ENCODE data around the gene MACF1.

The MACF1 gene

GRCh38 chr1:39376656-39377055 is 172.2 kb downstream of the MACF1 start:
- H3K9ac ChIP-seq (ENCODE audit: low read length): no peak overlapping the region
- H4K20me1 ChIP-seq (ENCODE audit: insufficient read depth, low read length): no peaks in the 10 kb centered on the region

DNA sequence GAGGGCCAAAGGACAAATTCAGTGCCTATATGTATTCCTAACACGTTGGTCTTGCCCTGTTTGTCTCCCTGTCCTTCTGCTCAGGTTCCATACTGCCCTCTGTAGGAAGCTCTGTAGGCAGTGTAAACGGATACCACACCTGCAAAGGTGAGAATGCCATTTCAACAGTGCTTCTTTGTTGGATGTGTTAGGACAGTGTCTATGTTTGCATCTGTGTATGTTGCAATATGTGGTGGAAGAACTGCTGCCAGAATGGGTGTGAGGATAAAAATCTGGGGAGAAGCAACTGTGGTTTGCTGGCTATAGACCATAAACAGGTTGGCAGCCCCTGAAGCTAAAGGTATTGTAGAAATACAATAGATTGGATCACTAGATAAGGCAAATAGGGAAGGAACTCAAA is 173.9 kb downstream of the MACF1 start:
- H2AFZ ChIP-seq (ENCODE audit: low read length): no peak overlapping the region
- H3K9me2 ChIP-seq (replicated peaks; ENCODE audit: insufficient read depth, low read length): no peaks in the 10 kb centered on the region
- DNase-seq: peak; percentile 20
- no peaks in the 10 kb centered on the region for H3F3A ChIP-seq (ENCODE audit: insufficient read depth, low read length)
- no peaks in the 10 kb centered on the region for H3K9me3 ChIP-seq (replicated peaks; ENCODE audit: insufficient read depth, low read length)
- H3K9ac ChIP-seq (ENCODE audit: low read length): no peak overlapping the region
- TF ChIP-seq, protein P1, sequence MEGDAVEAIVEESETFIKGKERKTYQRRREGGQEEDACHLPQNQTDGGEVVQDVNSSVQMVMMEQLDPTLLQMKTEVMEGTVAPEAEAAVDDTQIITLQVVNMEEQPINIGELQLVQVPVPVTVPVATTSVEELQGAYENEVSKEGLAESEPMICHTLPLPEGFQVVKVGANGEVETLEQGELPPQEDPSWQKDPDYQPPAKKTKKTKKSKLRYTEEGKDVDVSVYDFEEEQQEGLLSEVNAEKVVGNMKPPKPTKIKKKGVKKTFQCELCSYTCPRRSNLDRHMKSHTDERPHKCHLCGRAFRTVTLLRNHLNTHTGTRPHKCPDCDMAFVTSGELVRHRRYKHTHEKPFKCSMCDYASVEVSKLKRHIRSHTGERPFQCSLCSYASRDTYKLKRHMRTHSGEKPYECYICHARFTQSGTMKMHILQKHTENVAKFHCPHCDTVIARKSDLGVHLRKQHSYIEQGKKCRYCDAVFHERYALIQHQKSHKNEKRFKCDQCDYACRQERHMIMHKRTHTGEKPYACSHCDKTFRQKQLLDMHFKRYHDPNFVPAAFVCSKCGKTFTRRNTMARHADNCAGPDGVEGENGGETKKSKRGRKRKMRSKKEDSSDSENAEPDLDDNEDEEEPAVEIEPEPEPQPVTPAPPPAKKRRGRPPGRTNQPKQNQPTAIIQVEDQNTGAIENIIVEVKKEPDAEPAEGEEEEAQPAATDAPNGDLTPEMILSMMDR (IDR thresholded peaks at IDR 0.05; ENCODE audit: low read length): peak; percentile 58
- TF ChIP-seq EZH2 (optimal IDR thresholded peaks at IDR 0.05; ENCODE audit: low read depth, low read length) (no peak), EZH2phosphoT487 (IDR thresholded peaks at IDR 0.05; ENCODE audit: low read length) (no peak)
- H3K4me3 ChIP-seq (ENCODE audit: low read length): no peak overlapping the region
- H3K4me2 ChIP-seq (ENCODE audit: low read depth, low read length): no peak overlapping the region
- H4K20me1 ChIP-seq (ENCODE audit: insufficient read depth, low read length): no peaks in the 10 kb centered on the region
- peaks cover 23% of the 10 kb centered on the region for H3K36me3 ChIP-seq (replicated peaks; ENCODE audit: insufficient read depth, low read length)
- H3K4me1 ChIP-seq (ENCODE audit: low read length): no peaks in the 10 kb centered on the region
- peaks cover 4% of the 10 kb centered on the region; the same call in 1 of the 2 replicates for H3K79me2 ChIP-seq (ENCODE audit: low read length)
- H3K27ac ChIP-seq (ENCODE audit: low read length): no peak overlapping the region
- H3K27me3 ChIP-seq (replicated peaks; ENCODE audit: insufficient read depth, low read length): no peaks in the 10 kb centered on the region

More at GRCh38 chr1:39376656-39377055, 172.2 kb downstream of the MACF1 start:
- Histone ChIP-seq H3F3A (ENCODE audit: insufficient read depth, low read length) (no peaks in the 10 kb centered on the region), H3K27ac (ENCODE audit: low read length) (no peak overlapping the region), H3K9me2 (replicated peaks; ENCODE audit: insufficient read depth, low read length) (no peaks in the 10 kb centered on the region), H3K36me3 (replicated peaks; ENCODE audit: insufficient read depth, low read length) (peaks cover 17% of the 10 kb centered on the region), H3K4me1 (ENCODE audit: low read length) (no peaks in the 10 kb centered on the region), H3K9me3 (replicated peaks; ENCODE audit: insufficient read depth, low read length) (no peaks in the 10 kb centered on the region), H3K27me3 (replicated peaks; ENCODE audit: insufficient read depth, low read length) (no peaks in the 10 kb centered on the region), H3K4me2 (ENCODE audit: low read depth, low read length) (no peak overlapping the region), H3K79me2 (ENCODE audit: low read length) (peaks cover 4% of the 10 kb centered on the region; the same call in 1 of the 2 replicates), H2AFZ (ENCODE audit: low read length) (no peak overlapping the region), H3K4me3 (ENCODE audit: low read length) (no peak overlapping the region)
- TF ChIP-seq EZH2phosphoT487 (IDR thresholded peaks at IDR 0.05; ENCODE audit: low read length) (no peak), EZH2 (optimal IDR thresholded peaks at IDR 0.05; ENCODE audit: low read depth, low read length) (no peak)
- TF ChIP-seq, protein P1 (IDR thresholded peaks at IDR 0.05; ENCODE audit: low read length): no peak
- no peak for DNase-seq

DNA sequence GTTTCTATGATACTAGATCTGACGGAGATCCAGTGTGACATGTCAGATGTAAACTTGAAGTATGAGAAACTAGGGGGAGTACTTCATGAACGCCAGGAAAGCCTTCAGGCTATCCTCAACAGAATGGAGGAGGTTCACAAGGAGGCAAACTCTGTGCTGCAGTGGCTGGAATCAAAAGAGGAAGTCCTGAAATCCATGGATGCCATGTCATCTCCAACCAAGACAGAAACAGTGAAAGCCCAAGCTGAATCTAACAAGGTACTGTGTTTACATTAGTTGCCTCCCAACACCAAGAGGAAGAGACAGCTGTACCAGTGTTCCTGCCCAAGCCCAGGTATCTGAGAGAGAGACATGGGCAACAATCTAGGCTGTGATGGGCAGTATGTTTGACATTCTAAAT is 174.7 kb downstream of the MACF1 start:
- H3K4me2 ChIP-seq (ENCODE audit: low read depth, low read length): no peak overlapping the region
- peaks cover 4% of the 10 kb centered on the region; the same call in 1 of the 2 replicates for H3K79me2 ChIP-seq (ENCODE audit: low read length)
- no peaks in the 10 kb centered on the region for H3F3A ChIP-seq (ENCODE audit: insufficient read depth, low read length)
- H3K9me3 ChIP-seq (replicated peaks; ENCODE audit: insufficient read depth, low read length): no peaks in the 10 kb centered on the region
- H3K4me1 ChIP-seq (ENCODE audit: low read length): no peaks in the 10 kb centered on the region
- H2AFZ ChIP-seq (ENCODE audit: low read length): no peak overlapping the region
- H3K36me3 ChIP-seq (replicated peaks; ENCODE audit: insufficient read depth, low read length): peaks cover 23% of the 10 kb centered on the region
- H3K9ac ChIP-seq (ENCODE audit: low read length): no peak overlapping the region
- H3K9me2 ChIP-seq (replicated peaks; ENCODE audit: insufficient read depth, low read length): no peaks in the 10 kb centered on the region
- H3K4me3 ChIP-seq (ENCODE audit: low read length): no peak overlapping the region
- no peak for DNase-seq
- no peaks in the 10 kb centered on the region for H4K20me1 ChIP-seq (ENCODE audit: insufficient read depth, low read length)
- no peaks in the 10 kb centered on the region for H3K27me3 ChIP-seq (replicated peaks; ENCODE audit: insufficient read depth, low read length)
- TF ChIP-seq EZH2 (optimal IDR thresholded peaks at IDR 0.05; ENCODE audit: low read depth, low read length): no peak
- no peak for TF ChIP-seq EZH2phosphoT487 (IDR thresholded peaks at IDR 0.05; ENCODE audit: low read length)
- TF ChIP-seq, protein P1 (IDR thresholded peaks at IDR 0.05; ENCODE audit: low read length): no peak
- no peak overlapping the region for H3K27ac ChIP-seq (ENCODE audit: low read length)
